T-helper 9 cell (primary cell): Measurements from ENCODE around the gene KIAA0753.

Experiments used
- DNase-seq: peaks from one replicate; pipeline ENCODE4 v3.0.0-alpha.2; 2020

The KIAA0753 gene

DNA sequence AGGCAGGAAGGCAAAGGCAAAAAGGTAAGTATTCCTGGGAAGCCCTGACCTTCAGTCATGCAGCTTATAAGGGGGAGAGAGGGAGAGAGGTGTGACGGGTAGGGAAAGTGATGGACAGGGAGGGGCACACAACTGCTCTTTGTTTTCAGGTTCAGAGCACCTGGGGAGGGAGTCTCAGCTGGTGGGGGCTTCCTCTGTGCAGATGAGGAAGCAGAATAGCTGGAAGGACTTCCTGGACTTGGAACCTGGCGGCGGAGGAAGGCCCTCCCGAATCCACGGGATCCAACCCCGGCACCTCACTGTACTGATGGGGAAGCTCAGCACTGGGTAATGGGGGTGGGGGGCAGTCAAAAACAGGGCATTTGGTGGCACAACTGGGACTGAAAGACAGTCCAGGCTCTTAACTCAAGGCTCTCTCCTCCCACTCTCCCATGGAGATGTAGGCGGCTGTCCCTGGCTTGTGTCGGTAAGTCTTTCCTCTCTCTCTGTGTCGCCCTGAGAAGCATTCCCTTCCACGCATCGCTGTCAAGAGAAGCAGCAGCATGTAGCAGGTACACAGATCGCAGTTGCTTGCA, 72.2 kb downstream of the KIAA0753 start:
- DNase-seq, result no peak

DNA sequence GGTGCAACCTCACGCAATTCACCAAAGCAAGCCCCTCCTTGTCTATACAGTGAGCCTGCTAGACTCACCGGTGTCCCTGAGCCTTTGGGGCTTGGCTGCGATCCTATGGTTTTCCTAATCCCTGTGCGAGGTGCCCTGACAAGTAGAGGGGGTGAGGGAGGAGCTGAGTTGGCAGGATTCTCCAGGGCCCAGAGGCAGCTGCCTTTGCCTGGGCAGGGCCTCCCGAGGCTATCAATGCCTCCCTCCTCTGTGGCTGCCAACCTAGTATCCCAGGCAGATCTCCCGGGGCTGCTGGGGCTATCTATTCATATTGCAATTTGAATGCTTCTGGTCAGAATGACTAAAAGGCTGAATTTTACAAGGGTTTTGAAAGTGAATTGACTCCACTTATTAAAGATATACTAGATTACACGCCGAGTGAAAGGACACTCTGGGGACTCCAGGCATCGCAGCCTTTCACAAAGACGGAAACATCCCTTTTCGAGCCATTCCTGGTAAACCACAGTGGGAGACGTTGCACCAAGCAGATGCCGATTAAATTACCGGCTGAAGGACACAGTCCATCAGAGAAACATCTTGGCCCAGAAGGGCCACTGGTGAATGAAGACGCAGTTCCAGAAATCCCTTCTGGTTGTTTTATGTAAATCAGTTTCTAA, 72.9 kb downstream of the KIAA0753 start:
- no peak for DNase-seq

DNA sequence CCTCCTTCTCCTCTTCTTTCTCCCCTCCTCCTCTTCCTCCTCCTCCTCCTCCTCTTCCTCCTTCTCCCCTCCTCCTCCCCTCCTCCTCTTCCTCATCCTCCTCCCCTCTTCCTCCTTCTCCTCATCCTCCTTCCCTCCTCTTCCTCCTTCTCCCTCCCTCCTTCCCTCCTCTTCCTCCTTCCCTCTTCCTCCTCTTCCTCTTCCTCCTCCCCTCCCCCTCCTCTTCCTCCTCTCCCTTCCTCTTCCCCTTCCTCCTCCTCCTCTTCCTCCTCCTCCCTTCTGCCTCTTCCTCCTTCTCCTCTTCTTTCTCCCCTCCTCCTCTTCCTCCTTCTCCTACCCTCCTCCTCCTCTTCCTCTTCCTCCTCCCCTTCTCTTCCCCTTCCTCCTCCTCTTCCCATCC, 79.1 kb downstream of the KIAA0753 start:
- no peak for DNase-seq

DNA sequence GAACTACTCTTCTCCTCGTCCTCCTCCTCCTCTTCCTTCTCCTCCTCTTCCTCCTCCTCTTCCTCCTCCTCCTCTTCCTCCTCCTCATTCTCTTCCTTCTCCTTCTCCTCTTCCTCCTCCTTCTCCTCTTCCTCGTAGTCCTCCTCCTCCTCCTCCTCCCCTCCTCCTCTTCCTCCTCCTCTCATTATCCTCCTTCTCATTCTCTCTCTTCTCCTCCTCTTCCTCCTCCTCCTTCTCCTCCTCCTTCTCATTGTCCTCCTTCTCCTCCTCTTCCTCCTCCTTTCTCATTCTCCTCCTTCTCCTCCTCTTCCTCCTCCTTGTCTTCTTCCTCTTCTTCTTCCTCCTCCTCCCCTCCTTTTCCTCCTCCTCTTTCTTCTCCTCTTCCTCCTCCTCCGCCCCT, 80.0 kb downstream of the KIAA0753 start:
- no peak for DNase-seq

DNA sequence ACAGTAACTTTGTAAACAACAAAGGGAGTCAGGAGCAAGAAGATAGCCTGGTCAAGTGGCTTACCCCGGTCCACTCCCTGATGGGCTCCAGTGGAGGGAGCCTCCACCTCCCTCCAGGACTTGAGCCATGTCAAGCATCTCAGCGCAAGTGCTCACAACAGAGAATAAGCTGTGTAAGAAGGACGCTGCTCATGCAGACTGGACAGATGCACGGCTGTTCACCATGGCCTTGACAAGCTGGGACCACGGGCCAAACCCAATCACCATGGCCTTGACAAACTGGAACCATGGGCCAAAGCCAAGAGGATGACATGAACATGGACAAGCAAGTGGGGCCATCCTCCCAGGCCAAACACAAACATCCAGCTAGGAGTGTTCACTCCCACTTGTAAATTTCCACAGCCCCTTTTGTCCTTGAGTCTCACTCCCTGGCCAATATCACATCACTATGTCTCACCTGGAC, 80.7 kb downstream of the KIAA0753 start:
- DNase-seq, result no peak

DNA sequence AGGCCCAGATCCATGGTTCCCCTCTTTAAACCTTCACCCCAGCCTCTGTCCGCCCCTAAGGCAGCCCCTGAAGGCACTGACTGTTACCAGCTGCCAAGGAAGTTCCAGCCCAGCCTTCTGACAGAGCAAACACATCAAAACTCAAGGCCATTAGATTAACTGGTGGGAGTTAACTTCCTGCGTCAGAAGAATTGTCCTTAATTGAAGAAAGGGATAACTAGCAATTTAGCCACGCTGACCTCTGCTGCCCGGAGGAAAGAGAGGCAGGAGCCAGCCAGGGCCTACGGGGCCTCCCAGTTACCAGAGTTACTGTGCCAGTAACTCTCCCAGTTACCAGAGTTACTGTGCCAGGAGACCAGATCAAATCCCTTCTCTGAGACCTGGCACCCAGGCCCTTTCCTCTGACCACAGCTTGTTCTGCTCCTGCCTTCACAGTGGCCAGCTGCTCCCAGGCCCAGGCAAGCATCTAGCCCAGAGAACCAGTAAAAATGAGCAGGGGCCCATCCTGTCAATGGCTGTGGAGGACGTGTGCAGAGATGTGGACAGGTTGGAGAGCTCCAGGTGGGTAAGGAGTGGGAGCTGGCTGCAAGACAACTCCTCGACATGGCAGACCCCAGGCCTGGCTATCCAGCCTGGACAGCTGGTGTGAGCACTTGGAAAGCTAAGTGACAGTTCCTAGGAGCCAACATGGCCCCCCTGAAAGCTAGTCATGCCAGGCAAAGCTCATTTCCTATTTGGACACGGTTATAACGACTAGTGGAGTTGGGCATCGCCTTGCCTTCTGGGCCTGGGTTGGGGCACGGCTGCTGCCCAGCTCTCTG, 81.4 kb downstream of the KIAA0753 start:
- no peak for DNase-seq

DNA sequence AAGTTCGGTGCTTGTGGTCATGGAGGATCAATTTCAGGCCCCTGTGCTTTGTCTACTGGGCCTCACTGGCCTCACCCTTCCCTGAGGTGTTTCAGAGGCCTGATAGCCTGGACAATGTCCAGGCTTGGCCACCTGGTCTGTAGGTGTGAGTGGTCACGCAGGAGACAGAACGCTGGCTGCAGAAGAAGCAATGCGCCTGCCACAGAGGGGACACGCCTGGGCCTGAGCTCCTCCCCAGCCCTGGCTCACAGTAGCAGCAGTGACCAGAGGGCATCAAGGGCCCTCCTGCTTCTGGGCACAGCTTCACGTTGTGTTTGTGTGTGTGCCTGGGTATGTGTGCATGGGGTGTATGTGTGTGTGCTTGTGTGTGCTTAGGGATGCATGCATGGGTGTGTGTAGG, 82.2 kb downstream of the KIAA0753 start:
- DNase-seq, result no peak

DNA sequence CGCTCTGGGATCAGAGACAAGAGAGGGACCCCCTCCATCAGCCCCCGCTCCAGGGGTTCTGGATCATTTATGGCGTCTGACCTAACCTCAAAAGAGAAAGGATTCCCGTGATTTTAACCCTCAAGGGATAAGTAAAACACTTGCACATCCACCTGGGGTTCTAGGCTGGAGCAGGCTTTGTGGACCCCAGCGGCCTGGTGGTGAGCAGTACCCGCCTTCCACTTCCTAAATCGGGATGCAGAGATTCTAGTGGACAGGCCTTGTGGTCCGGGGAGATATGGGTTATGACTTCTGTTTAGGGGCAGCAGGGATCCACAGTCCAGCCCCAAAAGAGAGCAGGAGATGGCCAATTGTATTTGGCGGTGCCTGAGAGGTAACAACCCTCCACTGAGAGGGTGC, 83.5 kb downstream of the KIAA0753 start:
- no peak for DNase-seq

DNA sequence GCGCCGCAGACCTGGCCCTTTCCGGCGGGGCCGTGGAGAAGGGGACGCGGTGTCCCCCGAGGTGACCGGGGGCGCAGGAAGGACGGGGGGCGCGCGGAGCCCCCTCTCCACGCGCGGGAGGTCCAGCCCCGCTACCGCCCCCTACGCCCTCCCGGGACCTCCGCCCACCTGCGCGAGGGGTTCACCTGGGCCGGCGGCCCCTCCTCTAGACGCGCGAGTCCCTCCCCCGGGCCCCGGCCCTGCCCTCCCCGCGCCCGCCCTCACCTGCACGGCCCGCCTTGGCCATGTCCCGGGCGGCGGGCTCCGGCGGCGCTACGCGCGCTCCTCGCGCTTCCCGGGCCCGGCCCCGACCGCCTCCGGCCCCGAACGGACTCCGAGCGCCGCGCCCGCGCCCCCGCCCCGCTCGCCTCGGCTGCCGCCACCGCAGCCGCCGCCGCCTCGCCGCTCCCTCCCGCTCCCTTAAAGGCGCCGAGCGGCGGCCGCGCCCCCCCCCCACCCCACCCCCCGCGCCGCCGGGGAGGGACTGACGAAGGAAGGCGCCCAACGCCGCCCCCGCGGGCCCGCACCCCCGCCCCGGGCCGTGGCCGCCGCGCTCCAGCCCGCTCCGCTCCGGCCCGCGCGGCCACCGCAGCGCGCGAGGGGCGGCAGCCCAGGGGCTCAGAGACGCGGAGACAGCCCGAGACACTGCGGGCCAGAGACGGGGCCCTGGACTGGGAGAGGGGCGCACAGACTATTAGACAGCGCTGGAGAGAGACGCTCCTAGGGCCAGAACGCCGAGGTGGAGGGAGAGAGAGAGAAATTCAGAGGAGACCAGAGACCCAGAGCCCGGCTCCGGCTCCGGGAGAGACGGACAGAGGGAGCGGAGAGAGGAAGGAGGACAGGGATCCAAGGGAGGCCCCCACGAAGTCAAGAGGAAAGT, 84.1 kb downstream of the KIAA0753 start, which contains the start of gene PITPNM3:
Gene PITPNM3, minus strand, starts transcription at position 435 of the 919 bp plus-strand sequence. Its CDS starts 149 bp downstream, at position 286.
- no peak for DNase-seq

DNA sequence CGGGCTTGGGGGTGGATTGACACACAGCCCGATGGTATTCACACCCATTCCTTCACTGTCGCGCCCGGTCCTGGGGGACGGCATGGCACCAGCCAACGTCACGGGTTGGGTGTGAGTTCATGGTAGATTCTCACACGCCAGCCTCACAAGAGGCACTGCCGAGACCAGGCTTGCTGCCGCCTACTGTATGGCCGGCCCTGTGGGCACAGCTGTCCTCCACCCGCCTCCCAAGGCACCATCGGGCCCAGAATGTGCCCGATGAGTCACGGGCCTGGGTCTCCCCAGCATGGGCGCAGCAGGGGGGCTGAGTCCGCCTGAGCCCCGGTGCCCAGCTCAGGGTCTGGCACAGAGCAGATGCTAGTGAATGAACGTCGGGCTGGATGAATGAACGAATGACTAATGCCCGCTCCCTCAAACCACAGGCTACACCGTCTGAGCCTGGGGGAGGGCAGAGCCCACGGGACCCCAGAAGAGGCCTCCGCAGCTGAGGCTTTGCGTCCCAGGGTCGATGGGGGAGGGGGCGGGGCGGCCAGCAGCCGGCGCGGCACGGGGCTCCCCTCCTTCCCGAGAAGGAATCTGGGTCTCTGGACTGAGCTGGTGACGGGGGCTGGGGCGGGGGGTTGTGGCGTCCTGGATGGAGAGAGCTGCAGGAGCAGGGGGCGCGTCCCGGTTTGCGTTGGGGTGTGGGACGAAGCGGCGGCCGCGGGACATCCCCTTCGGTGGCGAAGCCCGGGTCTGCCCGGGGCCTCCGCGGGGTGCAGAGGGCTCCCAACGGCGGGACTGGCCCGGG, 85.0 kb downstream of the KIAA0753 start:
- no peak for DNase-seq

DNA sequence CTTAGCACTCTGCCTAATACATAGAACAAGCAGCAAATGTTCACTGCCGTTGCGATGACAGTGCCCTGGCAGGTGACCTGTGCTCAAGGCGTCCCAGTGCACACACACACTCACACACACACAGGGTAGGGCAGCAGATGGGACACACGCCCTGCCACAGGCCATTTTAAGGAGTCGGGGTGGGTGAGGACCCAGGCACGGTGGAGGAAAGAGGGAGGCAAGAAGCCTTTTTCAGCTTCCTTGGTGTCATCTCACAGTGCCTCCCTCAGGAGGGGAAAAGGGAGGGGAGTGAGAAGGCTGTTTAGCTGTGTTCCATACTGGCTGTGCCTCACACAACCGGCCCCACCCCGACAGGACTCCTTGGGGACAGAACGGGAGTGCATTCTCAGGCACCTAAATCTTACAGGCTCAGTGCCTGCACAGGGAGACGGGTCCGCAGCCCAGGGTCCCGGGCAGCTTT, 85.6 kb downstream of the KIAA0753 start:
- DNase-seq, result no peak

DNA sequence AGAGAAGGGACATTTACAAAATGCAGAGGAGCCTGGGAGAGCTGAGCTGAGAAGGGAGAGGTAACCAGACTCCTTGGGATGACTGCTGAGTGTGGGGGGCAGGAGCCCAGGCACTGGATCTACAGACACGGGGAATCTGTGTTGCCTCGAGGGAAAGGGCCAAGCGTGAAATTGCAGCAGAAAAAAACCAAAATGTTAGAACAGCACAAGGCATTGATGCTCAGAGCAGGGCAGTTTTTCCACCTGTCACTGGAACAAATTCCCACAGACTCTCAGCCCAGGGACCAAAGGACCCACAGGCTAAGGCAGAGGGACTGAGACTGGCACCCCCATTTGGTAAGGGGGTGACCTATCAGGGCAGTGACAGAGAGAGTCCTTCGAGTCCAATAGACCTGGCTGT, 86.2 kb downstream of the KIAA0753 start:
- DNase-seq, result no peak

DNA sequence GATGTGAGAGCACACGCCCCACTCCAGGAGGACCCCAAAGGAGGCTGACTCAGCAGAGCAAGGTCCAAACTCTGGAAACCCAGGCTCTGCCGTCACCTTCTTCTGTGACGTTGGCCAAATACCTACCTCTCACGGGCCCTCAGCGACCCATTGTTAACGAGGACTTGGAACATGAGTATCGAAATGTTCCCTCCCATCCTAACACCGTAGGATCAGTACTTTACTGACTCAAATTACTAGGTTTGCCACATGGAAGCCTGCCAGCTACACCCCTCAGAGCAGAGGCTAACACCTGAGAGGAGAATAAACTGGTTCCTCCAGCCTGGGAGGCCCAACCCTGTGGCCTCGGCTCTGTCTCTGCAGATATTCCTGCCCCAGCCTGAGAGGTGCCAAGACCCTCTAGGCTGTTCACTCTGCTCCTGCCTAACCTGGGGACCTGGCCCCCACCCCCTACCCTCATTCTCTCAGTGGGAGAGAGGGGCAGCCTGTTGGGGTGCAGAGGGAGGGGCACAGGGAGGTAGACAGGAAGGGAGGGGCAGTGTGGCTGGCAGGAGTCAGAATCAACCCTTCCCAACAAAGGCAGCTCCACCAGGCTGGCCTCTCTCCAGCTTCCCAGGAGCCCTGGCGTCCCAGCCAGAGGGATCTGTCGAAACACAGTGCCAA, 88.5 kb downstream of the KIAA0753 start:
- no peak for DNase-seq

DNA sequence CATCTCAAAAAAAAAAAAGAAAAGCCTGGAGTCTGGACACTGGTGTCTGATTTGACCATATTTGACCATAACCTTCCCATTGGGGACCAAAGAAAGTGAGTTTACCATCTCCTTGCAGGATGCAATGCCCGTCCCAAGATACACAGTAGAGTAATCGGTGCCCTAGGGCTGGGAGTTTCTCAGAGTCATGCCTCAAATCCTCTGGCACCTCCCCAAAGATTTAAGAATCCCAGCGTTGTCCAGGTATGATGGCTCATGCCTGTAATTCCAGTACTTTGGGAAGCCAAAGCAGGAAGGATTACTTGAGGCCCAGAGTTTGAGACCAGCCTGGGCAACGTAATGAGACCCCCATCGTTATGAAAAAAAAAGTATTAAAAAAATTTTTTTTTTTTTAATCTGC, 89.2 kb downstream of the KIAA0753 start:
- DNase-seq, result no peak

DNA sequence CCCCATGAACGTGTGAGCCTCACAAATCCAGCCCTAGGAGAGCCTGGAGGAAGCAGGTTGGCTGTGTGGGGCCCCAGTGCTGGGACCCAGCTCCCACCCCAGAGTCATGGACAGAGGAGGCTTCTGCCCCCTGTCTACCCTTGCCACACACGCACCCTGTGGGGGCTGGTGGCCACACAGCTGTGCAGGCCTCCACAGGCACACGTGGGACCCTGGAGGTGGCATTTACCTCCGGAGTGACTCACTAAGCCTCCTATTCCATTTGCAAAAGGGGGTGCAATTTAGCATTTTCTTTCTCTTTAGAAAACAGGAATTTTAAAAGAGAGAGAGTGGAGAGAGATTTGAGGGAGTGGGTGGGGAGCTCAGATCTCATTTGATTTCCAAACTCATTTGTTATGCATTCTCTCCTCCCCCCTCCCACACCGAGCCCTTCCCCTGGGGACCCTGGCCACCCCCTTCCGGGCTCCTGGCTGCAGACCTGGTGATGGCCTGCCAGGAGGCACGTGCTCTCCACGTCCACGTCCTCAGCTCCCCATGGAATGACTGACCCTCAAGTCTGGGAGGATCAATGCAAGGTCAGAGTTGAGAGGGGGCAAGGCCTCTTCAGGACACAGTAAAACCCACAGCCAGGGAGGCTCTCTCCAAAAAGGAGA, 91.0 kb downstream of the KIAA0753 start:
- DNase-seq, result no peak

DNA sequence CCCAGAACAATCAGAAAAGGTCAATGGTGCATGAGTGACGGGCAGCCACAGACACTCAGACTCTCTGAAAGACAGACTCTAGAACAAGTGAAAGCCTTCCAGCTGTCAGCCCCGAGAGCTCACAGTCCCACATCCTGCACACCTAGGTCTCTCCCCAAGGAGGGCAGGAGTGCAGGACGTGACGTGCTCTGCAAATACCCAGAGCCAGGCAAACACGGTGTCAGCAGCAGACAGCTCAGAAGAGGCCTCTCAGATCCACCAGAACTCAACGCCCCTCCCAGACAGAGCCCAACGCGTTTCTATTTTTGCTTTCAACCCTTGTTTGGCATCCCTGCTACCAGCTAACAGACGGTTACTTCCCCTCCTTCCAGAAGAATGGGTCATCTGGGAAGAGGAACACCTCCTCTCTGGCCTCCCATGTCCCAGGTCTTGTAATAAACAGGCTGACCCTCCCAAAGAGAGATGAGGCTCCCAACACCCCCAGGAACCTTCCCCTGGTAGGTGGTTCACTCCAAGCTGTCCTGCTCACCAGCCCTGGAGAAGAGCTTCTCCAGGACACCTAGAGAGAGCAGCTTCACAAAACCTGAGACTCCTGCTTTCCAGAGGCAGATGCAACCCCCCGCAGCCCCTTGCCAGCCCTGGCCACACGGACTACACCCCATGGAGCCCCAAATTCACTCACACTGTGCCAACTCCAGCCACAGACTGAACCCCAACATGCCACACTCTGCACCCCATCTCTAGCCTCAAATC, 91.8 kb downstream of the KIAA0753 start:
- no peak for DNase-seq

DNA sequence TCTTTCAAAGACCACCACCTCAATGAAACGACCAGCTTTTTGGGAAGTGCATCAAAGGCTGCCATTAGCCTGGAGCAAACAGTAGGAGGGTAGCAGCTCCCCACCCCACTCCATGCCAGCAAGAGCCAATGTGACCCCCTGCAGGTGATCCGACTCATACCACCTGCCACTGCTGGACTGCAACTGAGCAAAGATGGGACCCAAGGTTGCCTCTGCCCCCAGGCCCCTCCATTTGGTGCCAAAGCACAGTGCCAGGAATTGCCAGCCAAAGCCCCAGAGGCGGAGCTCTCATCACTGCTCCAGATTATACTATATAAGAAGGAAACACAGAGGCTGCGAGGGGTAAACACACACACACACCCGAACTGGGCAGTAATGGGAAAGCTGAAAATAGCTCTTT, 92.5 kb downstream of the KIAA0753 start:
- no peak for DNase-seq

DNA sequence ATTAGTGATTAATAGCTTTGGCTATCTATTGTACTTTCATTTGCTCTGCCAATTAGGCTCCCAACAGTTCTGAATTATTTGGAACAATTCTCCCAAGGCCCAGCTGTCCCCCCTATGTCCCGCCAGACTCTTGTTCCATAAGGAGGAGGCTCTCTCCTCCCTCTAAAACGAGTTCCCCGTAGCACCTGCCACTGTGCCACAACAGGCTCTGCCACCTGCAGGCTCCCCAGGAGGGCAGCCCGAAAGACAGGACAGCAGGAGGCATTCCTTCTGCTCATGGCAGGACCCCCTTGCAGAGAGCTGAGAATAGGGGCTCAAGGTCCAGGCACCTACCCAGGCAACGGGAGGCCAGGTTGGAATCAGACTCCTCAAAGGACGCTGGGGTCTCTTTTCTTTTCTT, 93.2 kb downstream of the KIAA0753 start:
- DNase-seq, result no peak

DNA sequence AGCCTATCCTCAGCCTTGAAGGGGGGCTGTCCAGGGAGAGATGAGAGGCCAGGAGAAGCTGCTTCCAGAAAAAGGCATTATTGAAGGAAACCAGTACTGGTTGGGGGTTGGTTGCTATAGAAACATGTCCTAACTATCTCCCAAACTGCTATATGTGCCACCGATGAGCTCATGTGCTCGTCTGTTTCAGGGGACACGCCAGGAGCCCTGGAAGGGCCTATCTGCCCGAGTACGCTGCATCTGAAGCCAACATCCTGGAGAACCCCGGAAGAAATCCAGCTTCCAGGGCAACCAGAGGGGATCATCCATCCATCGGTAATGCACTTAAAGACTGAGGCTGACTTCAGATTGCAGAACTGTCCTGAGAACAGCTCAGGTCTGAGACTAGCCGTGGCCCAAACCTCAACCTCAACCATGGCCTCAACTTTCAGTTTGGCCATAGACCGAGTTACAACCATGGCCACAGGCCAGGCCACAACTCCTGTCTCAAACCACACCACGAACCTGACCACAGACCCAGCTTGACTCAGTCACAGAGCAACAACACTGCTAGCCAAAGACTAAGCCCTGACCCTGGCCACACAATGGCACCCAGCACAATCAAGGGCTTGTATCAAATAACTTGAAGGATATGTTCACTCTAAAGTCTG, 94.3 kb downstream of the KIAA0753 start:
- no peak for DNase-seq
